Measurements from ENCODE around the gene PLPPR1. TPM values are rescaled to one million over a fixed set of nuclear protein-coding genes. Genes with fewer than 3 reads are reported as not detected.

PLPPR1 gene
- total and polyA plus RNA-seq, 2 of the 13 experiments (the other 11 are each of a cell fraction or from before 2014, with no cell fraction given) = 16.0 to 84.7 TPM

GRCh38 chr9:101324245-101324804 lies 295.8 kb downstream of the PLPPR1 start (continued):
- TF ChIP-seq ZNF558 (CRISPR knock-in tag; IDR thresholded peaks at IDR 0.05; ENCODE audit: borderline replicate concordance) (no peak), ZBTB49 (CRISPR knock-in tag; IDR thresholded peaks at IDR 0.05; ENCODE audit: borderline replicate concordance) (no peak), ZNF33B (CRISPR knock-in tag; IDR thresholded peaks at IDR 0.05) (no peak), CHD2 (IDR thresholded peaks at IDR 0.05; ENCODE audit: low read depth, low read length) (no peak), MEIS1 (CRISPR knock-in tag; IDR thresholded peaks at IDR 0.05; ENCODE audit: borderline replicate concordance) (no peak), ZNF776 (CRISPR knock-in tag; IDR thresholded peaks at IDR 0.05) (no peak), PATZ1 (CRISPR knock-in tag; IDR thresholded peaks at IDR 0.05) (no peak), ZNF749 (CRISPR knock-in tag; IDR thresholded peaks at IDR 0.05; ENCODE audit: borderline replicate concordance) (0 out of 2 replicates have a peak, but pooled peaks have one; percentile 18), LCORL (IDR thresholded peaks at IDR 0.05) (0 out of 2 replicates have a peak, but pooled peaks have one; percentile 29), LCORL (CRISPR knock-in tag; IDR thresholded peaks at IDR 0.05) (no peak), SRSF4 (IDR thresholded peaks at IDR 0.05; ENCODE audit: low read depth, low read length, poor library complexity, severe bottlenecking) (no peak), NFIC (IDR thresholded peaks at IDR 0.05; ENCODE audit: low read length) (peak; percentile 95; the same call in 1 of the 2 replicates), NR2F1 (CRISPR knock-in tag; IDR thresholded peaks at IDR 0.05) (no peak; a peak in 2 of 4 replicates), HOXA7 (CRISPR knock-in tag; IDR thresholded peaks at IDR 0.05) (no peak), ZBTB1 (CRISPR knock-in tag; IDR thresholded peaks at IDR 0.05; ENCODE audit: borderline replicate concordance) (no peak), ZFP36L1 (CRISPR knock-in tag; IDR thresholded peaks at IDR 0.05) (peak; percentile 28; the same call in 1 of the 2 replicates), ZNF329 (CRISPR knock-in tag; IDR thresholded peaks at IDR 0.05; ENCODE audit: low read depth) (no peak), BRF2 (CRISPR knock-in tag; IDR thresholded peaks at IDR 0.05) (no peak), ATF2 (CRISPR knock-in tag; IDR thresholded peaks at IDR 0.05) (peak; percentile 57; the same call in 1 of the 2 replicates), ZNF720 (CRISPR knock-in tag; IDR thresholded peaks at IDR 0.05) (no peak), SSRP1 (CRISPR knock-in tag; IDR thresholded peaks at IDR 0.05) (no peak), ZNF232 (CRISPR knock-in tag; IDR thresholded peaks at IDR 0.05; ENCODE audit: borderline replicate concordance) (no peak), EP300 (IDR thresholded peaks at IDR 0.05; ENCODE audit: low read depth in 2 of 2, low read length in 2 of 2) (peak; percentile 76 to 98; a peak in 3 of 4 replicates), EP300 (CRISPR knock-in tag; IDR thresholded peaks at IDR 0.05; ENCODE audit: borderline replicate concordance) (peak; percentile 53; the same call in 1 of the 2 replicates)
